Naive thymus-derived CD4-positive, alpha-beta T cell (primary cell): ENCODE measurements around the gene CD52. TPM values are rescaled to one million over a fixed set of nuclear protein-coding genes. Genes with fewer than 3 reads are reported as not detected.

Experiments
- ATAC-seq: fragments of 150-1000 bp; cut with Tn5 transposase; 2 replicates; pipeline ENCODE4 v1.10.0; 2021; ENCODE audit warnings: mild to moderate bottlenecking, moderate library complexity
- CTCF ChIA-PET: fragments of 350-600 bp; sonication (Branson Sonifier 250); formaldehyde crosslinking; loops from one replicate; lab custom pipeline; 2021; ENCODE audit warnings: antibody characterized with exemption; lab: Charles Lee
- POLR2A ChIA-PET: fragments of 350-600 bp; sonication (Branson Sonifier 250); formaldehyde crosslinking; loops from one replicate; lab custom pipeline; 2021; ENCODE audit warnings: antibody characterized with exemption, inconsistent platforms; lab: Charles Lee
- DNase-seq, 9 donors: peaks; one replicate each; pipeline versions ENCODE4 v3.0.0 to v3.0.0-alpha.2; 2020 to 2022; ENCODE audit warnings: mixed read lengths in 1 of 9
- H3K27ac ChIP-seq: one replicate; pipeline ENCODE4 v1.7.0; 2013; ENCODE audit warnings: mild to moderate bottlenecking, low read depth, low read length, moderate library complexity
- H3K27me3 ChIP-seq, 2 donors: one replicate each; pipeline ENCODE4 v1.7.0; 2013; ENCODE audit warnings: low read length in 2 of 2, mild to moderate bottlenecking in 2 of 2, moderate library complexity in 2 of 2; ENCODE audit not compliant: control insufficient read depth in 2 of 2, insufficient read depth in 2 of 2
- H3K36me3 ChIP-seq, 3 experiments: 1 replicate in 2 of 3; 2 replicates in 1 of 3; pipeline ENCODE4 v1.7.0; 2013; ENCODE audit warnings: low read length in 3 of 3, mild to moderate bottlenecking in 3 of 3, moderate library complexity in 1 of 3; ENCODE audit not compliant: insufficient read depth in 3 of 3, control insufficient read depth in 2 of 3
- H3K4me1 ChIP-seq, 2 donors: one replicate each; pipeline ENCODE4 v1.7.0; 2013; ENCODE audit warnings: low read length in 2 of 2, mild to moderate bottlenecking in 2 of 2, moderate library complexity in 1 of 2; ENCODE audit not compliant: control insufficient read depth in 2 of 2, insufficient read depth in 2 of 2
- H3K4me3 ChIP-seq: 2 replicates; pipeline ENCODE4 v1.7.0; 2013; ENCODE audit warnings: mild to moderate bottlenecking, low read length
- H3K9me3 ChIP-seq, 3 experiments: 1 replicate in 2 of 3; 2 replicates in 1 of 3; pipeline ENCODE4 v1.7.0; 2013; ENCODE audit warnings: low read length in 3 of 3; ENCODE audit not compliant: control insufficient read depth in 2 of 3
- H3K27ac Mint-ChIP-seq, 9 donors: one replicate each; pipeline ENCODE4 v1.8.0; 2020 to 2022; ENCODE audit warnings: mixed read lengths in 9 of 9, mild to moderate bottlenecking in 8 of 9, moderate library complexity in 5 of 9, inconsistent platforms in 2 of 9
- H3K27me3 Mint-ChIP-seq, 5 donors: one replicate each; pipeline ENCODE4 v1.8.0; 2021 to 2022; ENCODE audit warnings: mixed read lengths in 5 of 5, mild to moderate bottlenecking in 1 of 5
- H3K36me3 Mint-ChIP-seq, 5 donors: one replicate each; pipeline ENCODE4 v1.8.0; 2020 to 2022; ENCODE audit warnings: mixed read lengths in 5 of 5, mild to moderate bottlenecking in 3 of 5, inconsistent platforms in 1 of 5
- H3K4me1 Mint-ChIP-seq, 7 donors: one replicate each; pipeline ENCODE4 v1.8.0; 2020 to 2022; ENCODE audit warnings: mixed read lengths in 7 of 7, mild to moderate bottlenecking in 3 of 7, inconsistent platforms in 1 of 7
- H3K4me3 Mint-ChIP-seq, 10 donors: one replicate each; pipeline ENCODE4 v1.8.0; 2020 to 2022; ENCODE audit warnings: mild to moderate bottlenecking in 10 of 10, mixed read lengths in 10 of 10, moderate library complexity in 6 of 10, inconsistent platforms in 2 of 10
- H3K9me3 Mint-ChIP-seq, 11 donors: one replicate each; pipeline ENCODE4 v1.8.0; 2020 to 2022; ENCODE audit warnings: mixed read lengths in 11 of 11, mild to moderate bottlenecking in 4 of 11, inconsistent platforms in 1 of 11, moderate library complexity in 1 of 11
- intact Hi-C, 2 donors: fragments of 100-400 bp; cut with micrococcal nuclease; formaldehyde crosslinking; loops; one replicate each; pipeline ENCODE4 v1.15.1; 2023
- polyA plus RNA-seq, 2 donors: library from polyadenylated mRNA; unstranded; fragments of 300-500 nt; fragmentation: Illumina TruSeq; gene quantifications; one replicate each; pipeline ENCODE4 v1.2.3, GENCODE V29; 2021
- total RNA-seq, 6 experiments: library from RNA in 5 of 6; stranded (reverse) in 5 of 6; gene quantifications; 1 replicate in 5 of 6; 2 replicates in 1 of 6; pipeline ENCODE4 v1.2.3 and lab custom pipeline; 2021 to 2026

Gene CD52
- total and polyA plus RNA-seq, 7 experiments from 2014 or later, result 719 to 8,133 (median 1,178) TPM

- Mint-ChIP-seq H3K9me3 (no peaks in the 10 kb centered on the region), H3K27ac (peak overlapping the region; percentile 67 to 97 (median 89)), H3K27me3 (no peaks in the 10 kb centered on the region), H3K4me3 (peak overlapping the region in 8 of 10 donors; percentile 15 to 75 (median 42)), H3K4me1 (peaks cover 36 to 62% (median 44%) of the 10 kb centered on the region in 7 donors), H3K36me3 (peaks cover 3 to 45% (median 13%) of the 10 kb centered on the region in 5 donors)
- Histone ChIP-seq H3K36me3 (peaks cover 0 to 24% (median 4%) of the 10 kb centered on the region in 3 experiments), H3K4me3 (peak overlapping the region; percentile 13), H3K4me1 (peaks cover 48 to 52% of the 10 kb centered on the region in 2 donors), H3K27me3 (no peaks in the 10 kb centered on the region), H3K27ac (peak overlapping the region; percentile 86), H3K9me3 (no peaks in the 10 kb centered on the region)
- intact Hi-C loops, result loop anchor here (1.0 to 5.0 kb wide), 5 partner anchors 8 to 194 kb away; partner anchors contain the start of gene PDIK1L (in 1 of the 2)
- no peak for ATAC-seq
- DNase-seq, result no peak
- ChIA-PET POLR2A (interaction anchor here (0.9 to 26.8 kb wide), 5 partner anchors 12 to 156 kb away, joined by 3 to 1967 read pairs (median 3); partner anchors contain the start of genes CD52, DHDDS and UBXN11), CTCF (interaction anchor here (0.5 to 17.9 kb wide), 18 partner anchors 9 to 162 kb away, joined by 3 to 541 read pairs (median 6); partner anchors contain the start of genes CD52, CEP85, UBXN11 and ZNF683)
These were observed 41.3 kb upstream of the CD52 start for GRCh38 chr1:26276432-26276838.

- Mint-ChIP-seq H3K9me3 (no peaks in the 10 kb centered on the region), H3K27me3 (no peaks in the 10 kb centered on the region), H3K4me3 (peak overlapping the region in 3 of 10 donors; percentile 31 to 75 (median 56)), H3K4me1 (peaks cover 41 to 68% (median 49%) of the 10 kb centered on the region in 7 donors), H3K36me3 (peaks cover 1 to 44% (median 8%) of the 10 kb centered on the region in 5 donors), H3K27ac (peak overlapping the region in 8 of 9 donors; percentile 36 to 96 (median 88))
- Histone ChIP-seq H3K27me3 (no peaks in the 10 kb centered on the region), H3K4me3 (no peak overlapping the region), H3K4me1 (peaks cover 55 to 58% of the 10 kb centered on the region in 2 donors), H3K9me3 (no peaks in the 10 kb centered on the region), H3K27ac (peak overlapping the region; percentile 86), H3K36me3 (peaks cover 0 to 21% (median 4%) of the 10 kb centered on the region in 3 experiments)
- ChIA-PET CTCF (interaction anchor here (0.7 to 17.9 kb wide), 10 partner anchors 8 to 163 kb away, joined by 3 to 541 read pairs (median 12); partner anchors contain the start of gene CD52), POLR2A (interaction anchor here (0.7 to 26.8 kb wide), 5 partner anchors 10 to 155 kb away, joined by 3 to 1967 read pairs (median 3); partner anchors contain the start of genes CD52, DHDDS and UBXN11)
- ATAC-seq, result no peak
- intact Hi-C loops, result loop anchor here (5.0 kb wide), 2 partner anchors 100 to 165 kb away; partner anchors contain the start of gene PDIK1L (in 1 of the 2)
- DNase-seq, result no peak
These were observed 40.5 kb upstream of the CD52 start for GRCh38 chr1:26277261-26277661.

GRCh38 chr1:26277719-26278118 lies 40.0 kb upstream of the CD52 start:
- ATAC-seq (no peak), DNase-seq (no peak)
- CTCF ChIA-PET, result interaction anchor here (0.8 to 17.9 kb wide), 7 partner anchors 7 to 140 kb away, joined by 3 to 541 read pairs (median 15); partner anchors contain the start of gene CD52
- Histone ChIP-seq H3K27me3 (no peaks in the 10 kb centered on the region), H3K9me3 (no peaks in the 10 kb centered on the region), H3K4me1 (peaks cover 60 to 63% of the 10 kb centered on the region in 2 donors), H3K36me3 (peaks cover 0 to 23% (median 4%) of the 10 kb centered on the region in 3 experiments), H3K27ac (peak overlapping the region; percentile 86), H3K4me3 (no peak overlapping the region)
- POLR2A ChIA-PET, result interaction anchor here (0.6 to 26.8 kb wide), 5 partner anchors 10 to 156 kb away, joined by 3 to 1967 read pairs (median 6); partner anchors contain the start of genes CD52 and UBXN11
- Mint-ChIP-seq H3K4me3 (peak overlapping the region in 1 of 10 donors; percentile 51), H3K27ac (peak overlapping the region in 6 of 9 donors; percentile 83 to 96 (median 92)), H3K27me3 (no peaks in the 10 kb centered on the region), H3K4me1 (peaks cover 46 to 72% (median 53%) of the 10 kb centered on the region in 7 donors), H3K36me3 (peaks cover 0 to 45% (median 7%) of the 10 kb centered on the region in 5 donors), H3K9me3 (no peaks in the 10 kb centered on the region)
- intact Hi-C loops, result loop anchor here (2.0 to 5.0 kb wide), 3 partner anchors 100 to 195 kb away; partner anchors contain the start of genes HMGN2 (in 1 of the 2) and PDIK1L (in 1 of the 2)

GRCh38 chr1:26278303-26278702 lies 39.5 kb upstream of the CD52 start:
- H3K4me1 ChIP-seq, result peaks cover 66 to 68% of the 10 kb centered on the region in 2 donors
- peak overlapping the region in 7 of 10 donors; percentile 16 to 94 (median 90) for H3K4me3 Mint-ChIP-seq
- H3K4me3 ChIP-seq, result no peak overlapping the region
- DNase-seq, result no peak
- peaks cover 0 to 26% (median 4%) of the 10 kb centered on the region in 3 experiments for H3K36me3 ChIP-seq
- no peaks in the 10 kb centered on the region for H3K9me3 ChIP-seq
- ChIA-PET POLR2A (interaction anchor here (0.6 to 26.8 kb wide), 5 partner anchors 11 to 155 kb away, joined by 4 to 1967 read pairs (median 10); partner anchors contain the start of genes CD52, CEP85, UBXN11 and ZNF593), CTCF (interaction anchor here (0.8 to 17.9 kb wide), 3 partner anchors 44 to 139 kb away, joined by 6 to 541 read pairs (median 15); partner anchors contain the start of gene CD52)
- ATAC-seq, result no peak
- intact Hi-C loops, result loop anchor here (2.0 to 5.0 kb wide), 3 partner anchors 99 to 194 kb away; partner anchors contain the start of genes HMGN2 (in 1 of the 2) and PDIK1L (in 1 of the 2)
- no peaks in the 10 kb centered on the region for H3K27me3 Mint-ChIP-seq
- H3K27me3 ChIP-seq, result no peaks in the 10 kb centered on the region
- H3K9me3 Mint-ChIP-seq, result no peaks in the 10 kb centered on the region
- H3K27ac Mint-ChIP-seq, result peak overlapping the region in 8 of 9 donors; percentile 83 to 96 (median 92)
- peak overlapping the region; percentile 86 for H3K27ac ChIP-seq
- H3K4me1 Mint-ChIP-seq, result peaks cover 52 to 78% (median 59%) of the 10 kb centered on the region in 7 donors
- H3K36me3 Mint-ChIP-seq, result peaks cover 0 to 45% (median 7%) of the 10 kb centered on the region in 5 donors

GRCh38 chr1:26278724-26279455 lies 38.9 kb upstream of the CD52 start:
- Mint-ChIP-seq H3K9me3 (no peaks in the 10 kb centered on the region), H3K27ac (peak overlapping the region; percentile 83 to 96 (median 89)), H3K4me3 (peak overlapping the region; percentile 80 to 98 (median 88)), H3K36me3 (peaks cover 0 to 49% (median 7%) of the 10 kb centered on the region in 5 donors), H3K27me3 (no peaks in the 10 kb centered on the region), H3K4me1 (peaks cover 56 to 83% (median 65%) of the 10 kb centered on the region in 7 donors)
- H3K9me3 ChIP-seq, result no peaks in the 10 kb centered on the region
- ATAC-seq, result peak; percentile 3
- H3K27me3 ChIP-seq, result no peaks in the 10 kb centered on the region
- peak overlapping the region; percentile 58 for H3K4me3 ChIP-seq
- peak overlapping the region; percentile 86 for H3K27ac ChIP-seq
- intact Hi-C loops, result loop anchor here (1.0 to 5.0 kb wide), 5 partner anchors 9 to 194 kb away; partner anchors contain the start of genes HMGN2 (in 1 of the 2), PDIK1L (in 1 of the 2) and UBXN11 (in 1 of the 2)
- peak in 1 of 9 donors; percentile 60 for DNase-seq
- CTCF ChIA-PET, result interaction anchor here (0.5 to 17.9 kb wide), 10 partner anchors 10 to 1148 kb away, joined by 3 to 541 read pairs (median 4); partner anchors contain the start of gene CD52
- POLR2A ChIA-PET, result interaction anchor here (0.5 to 26.8 kb wide), 10 partner anchors 9 to 303 kb away, joined by 3 to 1967 read pairs (median 4); partner anchors contain the start of genes CD52, CEP85, UBXN11 and ZNF593
- H3K36me3 ChIP-seq, result peaks cover 0 to 26% (median 4%) of the 10 kb centered on the region in 3 experiments
- H3K4me1 ChIP-seq, result peaks cover 72 to 74% of the 10 kb centered on the region in 2 donors
